KMS-11 (cell line): ENCODE measurements around the gene CDSN.
A peak's percentile ranks its signal among the peaks of the same experiment; 100 is the strongest.

Experiments
- H2AFZ ChIP-seq: fragments of 200-600 bp; sonication (generic); 2 replicates; pipeline ENCODE4 v1.6.1; 2016; ENCODE audit warnings: antibody characterized with exemption, mixed run types, low read depth
- H3K27ac ChIP-seq: fragments of 200-600 bp; sonication (generic); 2 replicates; pipeline ENCODE4 v1.6.1; 2016; ENCODE audit warnings: mild to moderate bottlenecking, mixed run types
- H3K27me3 ChIP-seq: fragments of 200-600 bp; sonication (generic); 2 replicates; pipeline ENCODE4 v1.6.1; 2017; ENCODE audit warnings: mild to moderate bottlenecking, low read depth, mixed run types, moderate library complexity; ENCODE audit not compliant: insufficient read depth
- H3K36me3 ChIP-seq: fragments of 200-600 bp; sonication (generic); 2 replicates; pipeline ENCODE4 v1.6.1; 2017; ENCODE audit warnings: mild to moderate bottlenecking, mixed run types; ENCODE audit not compliant: insufficient read depth
- H3K4me1 ChIP-seq: fragments of 200-600 bp; sonication (generic); 2 replicates; pipeline ENCODE4 v1.6.1; 2016; ENCODE audit warnings: mild to moderate bottlenecking, low read depth, mixed run types; ENCODE audit not compliant: poor library complexity, severe bottlenecking
- H3K4me2 ChIP-seq: fragments of 200-600 bp; sonication (generic); 2 replicates; pipeline ENCODE4 v1.7.0; 2016; ENCODE audit warnings: mild to moderate bottlenecking, mixed run types
- H3K4me3 ChIP-seq: fragments of 200-600 bp; sonication (generic); IDR thresholded peaks from 2 replicates; pipeline ENCODE4 v1.6.1; 2017; ENCODE audit warnings: low read depth, low read length, mixed read lengths; ENCODE audit not compliant: insufficient read depth
- H3K79me2 ChIP-seq: fragments of 200-600 bp; sonication (generic); 2 replicates; pipeline ENCODE4 v1.6.1; 2016; ENCODE audit warnings: low read depth, mixed run types; ENCODE audit not compliant: insufficient read depth
- H3K9ac ChIP-seq: fragments of 200-600 bp; sonication (generic); 2 replicates; pipeline ENCODE4 v1.6.1; 2016; ENCODE audit warnings: mild to moderate bottlenecking, mixed run types
- H4K20me1 ChIP-seq: fragments of 200-600 bp; sonication (generic); 2 replicates; pipeline ENCODE4 v1.6.1; 2016; ENCODE audit warnings: mild to moderate bottlenecking, mixed run types; ENCODE audit not compliant: insufficient read depth
- TF ChIP-seq, protein P1 (sequence below): fragments of 200-600 bp; sonication (generic); conservative IDR thresholded peaks from 2 replicates; pipeline ENCODE4 v1.6.1; 2017; ENCODE audit warnings: low read depth, mild to moderate bottlenecking, antibody characterized with exemption, low read length, moderate library complexity, mixed read lengths

Gene CDSN

DNA sequence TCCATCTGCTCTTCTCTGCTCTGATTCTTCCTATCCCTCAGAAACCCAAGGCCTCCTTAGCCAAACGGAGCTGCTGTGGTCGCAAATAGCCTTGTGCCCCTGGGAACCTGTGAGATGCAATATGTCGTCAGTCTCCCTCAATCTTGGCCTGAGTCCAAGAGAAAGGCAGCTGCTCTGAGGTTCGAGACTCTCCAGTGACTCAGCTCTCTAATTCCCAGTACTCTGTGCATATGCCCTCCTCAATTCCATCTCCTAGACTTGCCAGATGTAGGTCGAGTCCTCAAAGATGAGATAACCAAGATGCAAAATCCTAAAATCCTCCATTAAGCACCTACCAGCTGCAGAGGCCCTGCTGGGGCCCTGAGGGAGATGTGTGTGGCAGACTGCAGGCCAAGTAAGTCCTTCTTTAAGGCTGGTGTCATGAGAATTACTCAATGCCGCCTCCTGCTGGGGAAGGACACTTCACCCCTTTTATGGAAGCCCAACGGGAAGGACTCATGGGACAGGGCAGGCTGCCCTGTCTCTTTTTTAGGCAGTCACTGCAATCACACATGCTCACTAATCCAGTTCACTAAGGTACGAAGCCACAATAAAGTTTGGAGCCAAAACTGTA lies 36.4 kb downstream of the CDSN start:
- Histone ChIP-seq H3K4me3 (no peak overlapping the region), H3K9ac (no peak overlapping the region), H3K4me1 (peaks cover 4% of the 10 kb centered on the region), H3K27me3 (no peaks in the 10 kb centered on the region), H2AFZ (no peak overlapping the region), H3K27ac (no peak overlapping the region), H3K4me2 (no peak overlapping the region), H3K79me2 (no peaks in the 10 kb centered on the region), H3K36me3 (no peaks in the 10 kb centered on the region), H4K20me1 (no peaks in the 10 kb centered on the region)
- TF ChIP-seq, protein P1, sequence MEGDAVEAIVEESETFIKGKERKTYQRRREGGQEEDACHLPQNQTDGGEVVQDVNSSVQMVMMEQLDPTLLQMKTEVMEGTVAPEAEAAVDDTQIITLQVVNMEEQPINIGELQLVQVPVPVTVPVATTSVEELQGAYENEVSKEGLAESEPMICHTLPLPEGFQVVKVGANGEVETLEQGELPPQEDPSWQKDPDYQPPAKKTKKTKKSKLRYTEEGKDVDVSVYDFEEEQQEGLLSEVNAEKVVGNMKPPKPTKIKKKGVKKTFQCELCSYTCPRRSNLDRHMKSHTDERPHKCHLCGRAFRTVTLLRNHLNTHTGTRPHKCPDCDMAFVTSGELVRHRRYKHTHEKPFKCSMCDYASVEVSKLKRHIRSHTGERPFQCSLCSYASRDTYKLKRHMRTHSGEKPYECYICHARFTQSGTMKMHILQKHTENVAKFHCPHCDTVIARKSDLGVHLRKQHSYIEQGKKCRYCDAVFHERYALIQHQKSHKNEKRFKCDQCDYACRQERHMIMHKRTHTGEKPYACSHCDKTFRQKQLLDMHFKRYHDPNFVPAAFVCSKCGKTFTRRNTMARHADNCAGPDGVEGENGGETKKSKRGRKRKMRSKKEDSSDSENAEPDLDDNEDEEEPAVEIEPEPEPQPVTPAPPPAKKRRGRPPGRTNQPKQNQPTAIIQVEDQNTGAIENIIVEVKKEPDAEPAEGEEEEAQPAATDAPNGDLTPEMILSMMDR = peak; percentile 41

DNA sequence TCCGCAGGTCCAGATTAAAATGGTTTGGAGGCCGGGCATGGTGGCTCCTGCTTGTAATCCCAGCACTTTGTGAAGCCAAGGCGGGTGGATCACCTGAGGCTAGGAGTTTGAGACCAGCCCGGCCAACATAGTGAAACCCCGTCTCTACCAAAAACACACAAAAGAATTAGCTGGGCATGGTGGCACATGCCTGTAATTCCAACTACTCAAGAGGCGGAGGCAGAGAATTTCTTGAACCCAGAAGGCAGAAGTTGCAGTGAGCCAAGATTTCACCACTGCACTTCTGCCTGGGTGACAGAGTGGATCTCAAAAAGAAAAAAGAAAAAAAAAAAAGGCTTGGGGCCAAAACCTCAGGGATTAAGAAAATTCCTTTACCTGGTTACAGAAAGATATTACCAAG lies 38.4 kb downstream of the CDSN start:
- H3K4me2 ChIP-seq = no peak overlapping the region
- no peaks in the 10 kb centered on the region for H3K27me3 ChIP-seq
- H2AFZ ChIP-seq = no peak overlapping the region
- TF ChIP-seq, protein P1 = no peak
- H3K4me3 ChIP-seq = no peak overlapping the region
- H3K79me2 ChIP-seq = no peaks in the 10 kb centered on the region
- no peaks in the 10 kb centered on the region for H3K36me3 ChIP-seq
- H3K27ac ChIP-seq = no peak overlapping the region
- no peaks in the 10 kb centered on the region for H4K20me1 ChIP-seq
- no peak overlapping the region for H3K9ac ChIP-seq
- H3K4me1 ChIP-seq = no peaks in the 10 kb centered on the region

DNA sequence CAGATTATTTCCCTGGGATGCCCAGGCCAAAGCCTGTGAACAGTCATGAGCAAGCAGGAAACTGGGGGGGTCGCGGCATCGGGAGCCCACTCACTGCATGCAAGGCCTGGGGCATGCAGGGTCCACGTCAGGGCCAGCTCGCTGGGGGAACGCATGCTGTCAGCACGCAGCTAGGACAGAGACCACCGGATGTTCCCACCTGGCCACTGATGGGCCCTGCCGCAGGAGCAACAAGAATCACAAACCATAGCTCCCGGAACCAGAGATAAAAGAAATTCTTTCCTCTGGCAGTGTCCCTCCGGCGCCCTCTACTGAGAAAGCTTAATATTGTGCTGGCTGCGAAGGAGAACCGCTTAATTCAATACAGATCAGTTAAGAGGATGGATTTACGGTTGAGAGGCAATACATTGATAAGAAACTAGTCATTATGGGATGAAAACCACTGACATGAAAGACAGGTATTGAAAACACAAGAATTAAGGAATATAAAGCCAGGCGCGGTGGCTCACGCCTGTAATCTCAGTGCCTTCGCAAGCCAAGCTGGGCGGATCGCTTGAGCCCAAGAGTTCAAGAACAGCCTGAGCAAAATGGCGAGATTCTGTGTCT lies 40.5 kb downstream of the CDSN start:
- H3K27me3 ChIP-seq = no peaks in the 10 kb centered on the region
- no peaks in the 10 kb centered on the region for H3K36me3 ChIP-seq
- H2AFZ ChIP-seq = peak overlapping the region; percentile 29; the same call in 1 of the 2 replicates
- H3K9ac ChIP-seq = no peak overlapping the region
- H3K27ac ChIP-seq = no peak overlapping the region
- no peaks in the 10 kb centered on the region for H4K20me1 ChIP-seq
- no peak overlapping the region for H3K4me2 ChIP-seq
- H3K79me2 ChIP-seq = no peaks in the 10 kb centered on the region
- H3K4me1 ChIP-seq = no peaks in the 10 kb centered on the region
- TF ChIP-seq, protein P1 = peak; percentile 89
- no peak overlapping the region for H3K4me3 ChIP-seq

- H3K36me3 ChIP-seq = no peaks in the 10 kb centered on the region
- no peak overlapping the region for H3K4me2 ChIP-seq
- H3K27ac ChIP-seq = no peak overlapping the region
- no peak overlapping the region for H3K9ac ChIP-seq
- H3K4me3 ChIP-seq = no peak overlapping the region
- TF ChIP-seq, protein P1 = no peak
- no peak overlapping the region for H2AFZ ChIP-seq
- no peaks in the 10 kb centered on the region for H3K4me1 ChIP-seq
- H3K79me2 ChIP-seq = no peaks in the 10 kb centered on the region
- no peaks in the 10 kb centered on the region for H3K27me3 ChIP-seq
- no peaks in the 10 kb centered on the region for H4K20me1 ChIP-seq
These were observed 43.6 kb downstream of the CDSN start for GRCh38 chr6:31076611-31077010.
